GM18909 (cell line): ENCODE measurements around the gene ITGA1.
"Not testable (repeated sequence)": the region's sequence is repeated elsewhere in the genome, so short reads cannot be mapped to it uniquely, and the experiment has no call there.

Experiments
- ATAC-seq: cut with Tn5 transposase; IDR thresholded peaks from one replicate; pipeline ENCODE4 v1.9.1; 2021; ENCODE audit warnings: mild to moderate bottlenecking; ENCODE audit not compliant: unreplicated experiment, poor library complexity

Gene ITGA1

GRCh38 chr5:52856564-52856963, 68.8 kb downstream of the ITGA1 start:
- ATAC-seq, result peak; percentile 96

GRCh38 chr5:52859628-52860027, 71.9 kb downstream of the ITGA1 start:
- ATAC-seq, result no peak

- ATAC-seq, result no peak
Measured at GRCh38 chr5:52861368-52861767, 73.7 kb downstream of the ITGA1 start.

GRCh38 chr5:52863715-52864290, 76.1 kb downstream of the ITGA1 start:
- no peak for ATAC-seq

- no peak for ATAC-seq
Measured at GRCh38 chr5:52864371-52864770, 76.7 kb downstream of the ITGA1 start.

GRCh38 chr5:52864884-52865283, 77.2 kb downstream of the ITGA1 start:
- no peak for ATAC-seq

GRCh38 chr5:52865991-52866390, 78.3 kb downstream of the ITGA1 start:
- ATAC-seq, result not testable (repeated sequence)

GRCh38 chr5:52867809-52868208, 80.1 kb downstream of the ITGA1 start:
- ATAC-seq, result no peak

GRCh38 chr5:52868417-52868816, 80.7 kb downstream of the ITGA1 start:
- ATAC-seq, result no peak

- no peak for ATAC-seq
Measured at GRCh38 chr5:52869391-52869790, 81.7 kb downstream of the ITGA1 start.

GRCh38 chr5:52870448-52870847, 82.7 kb downstream of the ITGA1 start:
- ATAC-seq, result no peak

GRCh38 chr5:52875827-52876226, 88.1 kb downstream of the ITGA1 start:
- no peak for ATAC-seq

GRCh38 chr5:52876456-52876855, 88.7 kb downstream of the ITGA1 start:
- ATAC-seq, result no peak

GRCh38 chr5:52878656-52879055, 90.9 kb downstream of the ITGA1 start:
- no peak for ATAC-seq

GRCh38 chr5:52880541-52880940, 92.8 kb downstream of the ITGA1 start:
- ATAC-seq, result no peak

- ATAC-seq, result no peak
Measured at GRCh38 chr5:52881468-52881867, 93.8 kb downstream of the ITGA1 start.

- ATAC-seq, result no peak
Measured at GRCh38 chr5:52883110-52883509, 95.4 kb downstream of the ITGA1 start.

GRCh38 chr5:52884453-52884852, 96.7 kb downstream of the ITGA1 start:
- no peak for ATAC-seq

- no peak for ATAC-seq
Measured at GRCh38 chr5:52885614-52886013, 97.9 kb downstream of the ITGA1 start.

- no peak for ATAC-seq
Measured at GRCh38 chr5:52886206-52886605, 98.5 kb downstream of the ITGA1 start.

- no peak for ATAC-seq
Measured at GRCh38 chr5:52887066-52887465, 99.3 kb downstream of the ITGA1 start.

GRCh38 chr5:52888363-52888762, 100.6 kb downstream of the ITGA1 start:
- ATAC-seq, result no peak
